GM19023 (cell line): Measurements from ENCODE around the gene MINK1.
"Not testable (repeated sequence)": the region's sequence is repeated elsewhere in the genome, so short reads cannot be mapped to it uniquely, and the experiment has no call there.

ENCODE experiments used
- ATAC-seq: cut with Tn5 transposase; IDR thresholded peaks from one replicate; pipeline ENCODE4 v1.9.1; 2021; ENCODE audit warnings: mild to moderate bottlenecking, moderate library complexity; ENCODE audit not compliant: unreplicated experiment

The MINK1 gene

DNA sequence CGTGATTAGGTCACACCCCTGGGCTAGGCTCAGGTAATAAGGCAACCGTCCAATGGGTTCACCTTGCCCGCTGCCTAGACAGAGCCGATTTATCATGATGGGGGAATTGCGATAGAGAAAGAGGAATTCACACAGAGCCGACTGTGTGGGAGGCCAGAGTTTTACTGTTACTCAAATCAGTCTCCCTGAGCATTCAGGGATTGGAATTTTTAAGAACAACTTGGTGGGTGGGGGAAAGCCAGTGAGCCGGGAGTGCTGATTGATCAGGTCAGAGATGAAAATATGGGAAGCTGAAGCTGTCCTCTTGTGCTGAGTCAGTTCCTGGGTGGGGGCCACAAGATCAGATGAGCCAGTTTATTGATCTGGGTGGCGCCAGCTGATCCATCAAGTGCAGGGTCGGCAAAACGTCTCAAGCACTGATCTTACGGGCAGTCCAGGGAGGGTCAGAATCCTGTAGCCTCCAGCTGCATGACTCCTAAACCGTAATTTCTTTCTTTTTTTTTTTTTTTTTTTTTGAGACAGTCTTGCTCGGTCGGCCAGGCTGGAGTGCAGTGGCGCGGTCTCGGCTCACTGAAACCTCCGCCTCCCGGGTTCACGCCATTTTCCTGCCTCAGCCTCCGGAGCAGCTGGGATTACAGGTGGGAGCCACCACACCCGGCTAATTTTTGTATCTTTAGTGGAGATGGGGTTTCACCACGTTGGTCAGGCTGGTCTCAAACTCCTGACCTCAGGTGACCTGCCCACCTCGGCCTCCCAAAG, 93.6 kb downstream of the MINK1 start:
- not testable (repeated sequence) for ATAC-seq

DNA sequence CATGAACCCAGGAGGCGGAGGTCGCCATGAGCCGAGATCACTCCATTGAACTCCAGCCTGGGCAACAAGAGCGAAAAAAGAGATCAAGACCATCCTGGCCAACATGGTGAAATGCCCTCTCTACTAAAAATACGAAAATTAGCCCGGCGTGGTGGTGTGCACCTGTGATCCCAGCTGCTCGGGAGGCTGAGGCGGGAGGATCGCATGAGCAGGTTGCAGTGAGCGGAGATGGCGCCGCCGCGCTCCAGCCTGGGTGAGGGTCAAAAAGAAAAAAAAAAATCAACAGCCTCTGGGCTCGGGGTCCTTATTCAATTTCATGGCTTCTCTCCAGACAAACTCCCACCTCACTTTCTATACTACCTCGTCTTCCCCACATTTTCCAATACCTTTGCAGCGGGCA, 95.7 kb downstream of the MINK1 start:
- no peak for ATAC-seq

DNA sequence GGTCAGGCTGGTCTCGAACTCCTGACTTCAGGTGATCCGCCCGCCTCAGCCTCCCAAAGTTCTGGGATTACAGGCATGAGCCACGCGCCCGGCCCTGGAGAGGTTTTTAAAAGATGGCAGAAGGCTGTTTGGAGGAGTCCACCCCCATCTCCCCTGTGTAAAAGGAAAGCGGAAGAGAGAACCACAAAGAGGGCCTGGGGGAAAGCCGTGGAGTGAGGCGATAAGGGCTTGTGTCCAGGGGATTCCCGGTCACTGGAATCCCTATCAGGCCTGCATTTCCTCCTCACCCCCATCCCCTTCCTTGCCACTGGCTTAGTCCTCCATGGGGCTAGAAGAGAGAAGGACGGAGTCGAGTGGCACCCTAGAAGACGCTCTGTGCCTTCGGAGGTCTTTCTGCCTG, 98.8 kb downstream of the MINK1 start, which contains the start of gene GP1BA:
TSS of gene GP1BA (plus strand) at position 315 of the 400 bp plus-strand sequence. CDS start 328 bp downstream, outside the sequence.
- ATAC-seq, result no peak

GRCh38 chr17:4932756-4933155, 99.6 kb downstream of the MINK1 start:
- ATAC-seq, result no peak

GRCh38 chr17:4933646-4934045, 100.5 kb downstream of the MINK1 start:
- ATAC-seq, result no peak

- no peak for ATAC-seq
These were observed 101.2 kb downstream of the MINK1 start for GRCh38 chr17:4934173-4934979.

GRCh38 chr17:4935650-4936049, 102.5 kb downstream of the MINK1 start:
- no peak for ATAC-seq

DNA sequence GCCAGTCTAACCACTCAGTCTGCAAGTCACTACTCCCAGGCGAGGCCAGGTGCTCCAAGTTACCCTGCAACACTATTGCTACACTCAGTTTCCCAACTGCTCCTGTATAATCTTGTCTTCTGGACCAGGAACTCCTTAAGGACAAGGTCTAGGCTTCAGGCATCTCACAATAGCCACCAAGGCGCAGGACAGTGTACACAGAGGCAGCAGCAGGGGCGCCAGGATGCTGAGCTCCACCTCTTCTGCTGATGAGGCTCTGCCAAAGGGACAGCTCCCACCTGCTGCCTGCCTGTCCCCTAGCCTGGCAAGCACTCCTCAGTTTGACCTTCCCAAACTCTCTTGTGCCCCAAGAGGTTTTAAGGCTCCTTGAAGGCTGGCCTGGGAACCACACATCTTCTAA, 103.3 kb downstream of the MINK1 start:
- no peak for ATAC-seq

- ATAC-seq, result no peak
These were observed 104.4 kb downstream of the MINK1 start for GRCh38 chr17:4937553-4937952.

- no peak for ATAC-seq
These were observed 104.9 kb downstream of the MINK1 start for GRCh38 chr17:4938069-4938491.

GRCh38 chr17:4938688-4939545, 105.8 kb downstream of the MINK1 start:
- ATAC-seq, result no peak

DNA sequence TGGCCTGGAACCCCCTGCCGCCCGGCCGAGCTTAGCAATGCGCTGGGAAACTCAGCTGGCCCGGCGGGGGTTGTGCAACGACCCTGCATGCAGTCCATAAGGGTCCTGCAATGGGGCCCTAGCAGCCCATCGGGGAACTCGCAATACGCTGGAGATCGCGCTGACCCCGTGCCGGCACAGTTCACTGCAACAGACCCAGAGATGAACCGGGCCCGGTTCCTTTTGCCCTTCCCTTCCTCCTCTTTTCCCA, 106.3 kb downstream of the MINK1 start:
- ATAC-seq, result peak; percentile 15

DNA sequence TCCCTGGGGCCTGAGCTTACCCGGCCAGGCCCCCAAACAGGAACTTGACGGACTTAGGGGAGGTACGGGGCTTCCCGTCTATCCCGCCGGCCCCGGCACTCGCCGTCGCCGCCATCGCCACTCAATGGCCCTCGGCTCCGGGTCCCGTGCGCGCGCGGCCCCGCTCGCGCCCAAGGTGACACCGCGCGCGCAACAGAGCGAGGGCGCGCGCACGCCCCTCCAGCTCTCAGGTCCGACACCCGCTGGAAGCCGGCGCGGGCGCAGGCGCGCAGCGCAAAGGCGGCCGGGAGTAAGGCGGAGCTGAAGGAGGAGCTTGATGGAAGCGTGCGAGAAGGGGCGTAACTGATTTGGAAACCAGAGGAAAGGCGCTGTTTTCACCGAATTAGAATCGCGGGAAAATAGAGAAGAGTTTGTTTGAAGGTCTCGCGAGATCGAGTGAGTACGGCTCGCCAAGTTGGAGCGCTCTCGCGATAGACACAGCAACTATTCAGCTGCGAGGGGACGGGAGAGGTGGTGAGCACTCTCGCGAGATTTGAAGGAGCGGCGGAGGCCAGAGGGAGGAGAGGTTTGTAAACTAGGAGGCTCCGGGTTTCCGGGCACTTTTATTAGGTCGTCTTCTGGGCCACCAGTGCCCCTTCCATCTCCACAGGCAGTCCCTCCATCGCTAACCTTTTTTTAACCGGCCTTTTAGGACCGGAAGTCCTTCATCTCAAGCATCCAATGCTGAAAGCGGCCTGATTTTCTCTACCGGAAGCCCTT, 106.8 kb downstream of the MINK1 start, which contains the start of the genes RNF167 and SLC25A11:
TSS of gene RNF167 (plus strand) at position 473 of the 759 bp plus-strand sequence. CDS start 642 bp downstream, outside the sequence.
TSS of gene SLC25A11 (minus strand) at position 251 of the 759 bp plus-strand sequence. CDS start at position 115, 136 bp downstream.
- ATAC-seq, result peak; percentile 73

DNA sequence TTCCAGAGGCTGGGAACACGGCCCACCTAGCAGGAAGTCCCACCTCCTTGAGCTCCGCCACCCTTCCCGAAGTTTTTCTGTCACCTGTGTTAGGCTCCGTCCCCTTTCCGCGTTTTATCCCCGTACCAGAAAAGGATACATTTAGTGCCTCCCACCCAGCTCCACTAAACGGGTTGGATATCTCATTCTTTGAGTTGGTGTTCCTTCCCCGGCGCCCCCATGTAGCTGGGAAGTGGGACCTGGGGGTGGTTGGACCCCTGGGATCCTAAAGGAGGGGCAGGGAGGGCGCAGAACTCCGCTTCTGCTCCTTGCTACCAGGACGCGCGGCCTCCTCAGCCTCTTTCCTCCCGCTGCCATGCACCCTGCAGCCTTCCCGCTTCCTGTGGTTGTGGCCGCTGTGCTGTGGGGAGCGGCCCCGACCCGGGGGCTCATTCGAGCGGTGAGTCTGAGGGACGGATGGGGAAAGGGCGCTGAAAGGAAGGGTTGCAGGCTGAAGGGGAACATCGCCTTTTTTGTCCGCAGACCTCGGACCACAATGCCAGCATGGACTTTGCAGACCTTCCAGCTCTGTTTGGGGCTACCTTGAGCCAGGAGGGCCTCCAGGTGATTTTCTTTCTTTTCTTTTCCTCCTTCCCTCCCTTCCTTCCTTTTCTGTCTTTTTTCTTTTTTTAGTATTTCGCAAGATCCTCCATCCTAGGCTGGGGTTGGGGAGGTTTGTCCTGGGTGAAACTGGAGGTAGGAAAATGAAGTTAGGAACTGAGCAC, 107.6 kb downstream of the MINK1 start:
- no peak for ATAC-seq

DNA sequence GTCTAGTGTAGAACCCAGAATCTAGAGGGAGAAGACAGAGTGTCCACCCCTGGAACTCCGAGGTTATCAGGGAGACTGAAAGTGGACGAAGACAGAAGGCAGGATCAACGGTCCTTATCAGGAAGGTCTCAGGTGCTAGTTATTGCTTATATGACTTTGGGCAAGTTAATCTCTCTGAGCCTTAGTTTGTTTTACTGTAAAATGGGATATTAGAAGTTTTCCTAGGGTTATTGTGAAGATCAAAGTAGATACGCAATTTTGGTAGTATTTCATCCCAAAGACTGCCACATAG, 108.1 kb downstream of the MINK1 start:
- no peak for ATAC-seq

DNA sequence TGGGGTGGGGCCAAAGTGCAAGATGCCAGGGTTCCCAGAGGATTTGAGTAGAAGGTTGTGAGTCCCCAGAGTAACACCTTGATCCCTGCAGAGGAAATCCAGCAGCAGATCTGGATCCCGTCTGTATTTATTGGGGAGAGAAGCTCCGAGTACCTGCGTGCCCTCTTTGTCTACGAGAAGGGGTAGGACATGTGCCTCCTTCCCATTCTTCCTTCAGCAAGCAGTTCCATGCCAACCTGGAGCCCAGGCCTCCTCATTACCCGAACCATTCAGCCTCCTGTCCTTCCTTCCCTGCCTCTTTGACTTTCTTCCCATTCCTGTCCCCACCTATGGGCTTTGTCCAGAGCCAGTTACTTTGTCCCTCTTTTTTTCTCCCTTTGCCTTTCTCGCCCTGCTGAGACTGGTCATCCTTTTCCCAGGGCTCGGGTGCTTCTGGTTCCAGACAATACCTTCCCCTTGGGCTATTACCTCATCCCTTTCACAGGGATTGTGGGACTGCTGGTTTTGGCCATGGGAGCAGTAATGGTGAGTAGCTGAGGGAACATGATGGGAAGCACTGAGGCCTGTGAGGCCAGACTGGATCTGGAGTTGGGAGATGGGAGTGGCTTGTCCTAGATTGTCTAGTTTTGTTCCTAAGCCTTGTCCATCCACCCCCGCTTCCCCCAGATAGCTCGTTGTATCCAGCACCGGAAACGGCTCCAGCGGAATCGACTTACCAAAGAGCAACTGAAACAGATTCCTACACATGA, 109.8 kb downstream of the MINK1 start:
- no peak for ATAC-seq

GRCh38 chr17:4944163-4944553, 111.0 kb downstream of the MINK1 start:
- no peak for ATAC-seq

- ATAC-seq, result no peak
These were observed 111.5 kb downstream of the MINK1 start for GRCh38 chr17:4944554-4945175.
